ENCODE results near the gene PCDHGA7. TPM values are rescaled to one million over a fixed set of nuclear protein-coding genes. Genes with fewer than 3 reads are reported as not detected.

PCDHGA7 gene
- total and polyA plus RNA-seq, 2 donors (not counting 1 experiment from before 2014, with no cell fraction given), result 0.49 to 1.8 TPM

DNA sequence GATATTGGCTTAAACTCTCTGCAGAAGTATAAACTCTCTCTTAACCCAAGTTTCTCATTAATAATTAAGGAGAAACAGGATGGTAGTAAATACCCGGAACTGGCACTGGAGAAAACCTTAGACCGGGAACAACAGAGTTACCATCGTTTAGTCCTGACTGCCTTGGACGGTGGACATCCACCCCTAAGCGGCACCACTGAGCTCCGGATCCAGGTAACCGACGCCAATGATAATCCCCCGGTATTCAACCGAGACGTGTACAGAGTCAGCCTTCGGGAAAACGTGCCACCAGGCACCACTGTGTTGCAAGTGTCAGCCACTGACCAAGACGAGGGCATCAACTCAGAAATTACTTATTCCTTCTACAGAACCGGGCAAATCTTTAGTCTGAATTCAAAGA, 16.1 kb downstream of the PCDHGA7 start:
- WGBS (ENCODE audit: insufficient coverage), result 31% methylated on average over 13 of the region's 15 CpGs
- H3K4me2 ChIP-seq (replicated peaks; ENCODE audit: low read depth, low read length, poor library complexity, severe bottlenecking), result no peak overlapping the region
- TF ChIP-seq, protein P1, sequence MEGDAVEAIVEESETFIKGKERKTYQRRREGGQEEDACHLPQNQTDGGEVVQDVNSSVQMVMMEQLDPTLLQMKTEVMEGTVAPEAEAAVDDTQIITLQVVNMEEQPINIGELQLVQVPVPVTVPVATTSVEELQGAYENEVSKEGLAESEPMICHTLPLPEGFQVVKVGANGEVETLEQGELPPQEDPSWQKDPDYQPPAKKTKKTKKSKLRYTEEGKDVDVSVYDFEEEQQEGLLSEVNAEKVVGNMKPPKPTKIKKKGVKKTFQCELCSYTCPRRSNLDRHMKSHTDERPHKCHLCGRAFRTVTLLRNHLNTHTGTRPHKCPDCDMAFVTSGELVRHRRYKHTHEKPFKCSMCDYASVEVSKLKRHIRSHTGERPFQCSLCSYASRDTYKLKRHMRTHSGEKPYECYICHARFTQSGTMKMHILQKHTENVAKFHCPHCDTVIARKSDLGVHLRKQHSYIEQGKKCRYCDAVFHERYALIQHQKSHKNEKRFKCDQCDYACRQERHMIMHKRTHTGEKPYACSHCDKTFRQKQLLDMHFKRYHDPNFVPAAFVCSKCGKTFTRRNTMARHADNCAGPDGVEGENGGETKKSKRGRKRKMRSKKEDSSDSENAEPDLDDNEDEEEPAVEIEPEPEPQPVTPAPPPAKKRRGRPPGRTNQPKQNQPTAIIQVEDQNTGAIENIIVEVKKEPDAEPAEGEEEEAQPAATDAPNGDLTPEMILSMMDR (IDR thresholded peaks at IDR 0.05), result no peak
- TF ChIP-seq EZH2 (IDR thresholded peaks at IDR 0.05; ENCODE audit: borderline replicate concordance, insufficient read depth, low read depth, low read length, poor library complexity, severe bottlenecking), result no peak
- intact Hi-C loops (cut with micrococcal nuclease), result no loop called here
- DNase-seq (no peak), ATAC-seq (ENCODE audit: low read depth) (no peak)
- no peak overlapping the region for H3K27ac ChIP-seq (ENCODE audit: low read length in 2 of 2)
- Mint-ChIP-seq H3K27ac (no peak overlapping the region), H3K4me1 (peaks cover 2% of the 10 kb centered on the region), H3K9me3 (ENCODE audit: insufficient read depth) (peaks cover 12% of the 10 kb centered on the region), H3K4me3 (no peak overlapping the region), H3K27me3 (peaks cover 51% of the 10 kb centered on the region)
- no peak overlapping the region for H3K4me3 ChIP-seq (ENCODE audit: control extremely low read depth in 1 of 5, extremely low read depth in 1 of 5, insufficient read depth in 1 of 5, low read depth in 2 of 5, low read length in 4 of 5)
- POLR2A ChIA-PET, result no interaction called here
- H3K27me3 ChIP-seq (replicated peaks in 1 of 4; ENCODE audit: control extremely low read depth in 1 of 4, control insufficient read depth in 3 of 4, insufficient read depth in 4 of 4, low read length in 3 of 4), result peaks cover 0 to 50% (median 34%) of the 10 kb centered on the region in 4 experiments
- H3K9ac ChIP-seq (ENCODE audit: low read length), result no peak overlapping the region
- H4K20me1 ChIP-seq (ENCODE audit: control insufficient read depth, insufficient read depth, low read length, poor library complexity, severe bottlenecking), result no peaks in the 10 kb centered on the region
- no peaks in the 10 kb centered on the region for H3K36me3 ChIP-seq (replicated peaks in 1 of 2; ENCODE audit: control extremely low read depth in 1 of 2, control insufficient read depth in 1 of 2, extremely low read depth in 1 of 2, insufficient read depth in 2 of 2, low read length in 1 of 2)
- H2AFZ ChIP-seq (ENCODE audit: insufficient read depth, low read depth, low read length, poor library complexity, severe bottlenecking), result no peak overlapping the region
- no peaks in the 10 kb centered on the region for H3K79me2 ChIP-seq (ENCODE audit: control insufficient read depth, insufficient read depth, low read length)
- no peaks in the 10 kb centered on the region for H3K4me1 ChIP-seq (ENCODE audit: control insufficient read depth in 2 of 2, insufficient read depth in 2 of 2, low read length in 2 of 2)
- CTCF ChIA-PET, result interaction anchor here (1.6 to 1.8 kb wide), 2 partner anchors 15 to 165 kb away, joined by 5 to 7 read pairs; no protein-coding TSS in a partner anchor
- peaks cover 0 to 52% (median 26%) of the 10 kb centered on the region in 3 donors for H3K9me3 ChIP-seq (ENCODE audit: control extremely low read depth in 1 of 3, control insufficient read depth in 2 of 3, insufficient read depth in 1 of 3, low read length in 2 of 3)

GRCh38 chr5:141399555-141400258, 17.2 kb downstream of the PCDHGA7 start:
- POLR2A ChIA-PET, result no interaction called here
- intact Hi-C loops (cut with micrococcal nuclease), result loop anchor here (5.0 kb wide), 1 partner anchor 32 kb away; no protein-coding TSS in a partner anchor

More at GRCh38 chr5:141399555-141400258, 17.2 kb downstream of the PCDHGA7 start:
- Histone ChIP-seq H2AFZ (ENCODE audit: insufficient read depth, low read depth, low read length, poor library complexity, severe bottlenecking) (no peak overlapping the region), H3K4me2 (replicated peaks; ENCODE audit: low read depth, low read length, poor library complexity, severe bottlenecking) (no peak overlapping the region), H3K9me3 (ENCODE audit: control extremely low read depth in 1 of 3, control insufficient read depth in 2 of 3, insufficient read depth in 1 of 3, low read length in 2 of 3) (peaks cover 0 to 48% (median 19%) of the 10 kb centered on the region in 3 donors), H3K27me3 (replicated peaks in 1 of 4; ENCODE audit: control extremely low read depth in 1 of 4, control insufficient read depth in 3 of 4, insufficient read depth in 4 of 4, low read length in 3 of 4) (peaks cover 0 to 50% (median 34%) of the 10 kb centered on the region in 4 experiments), H3K4me3 (ENCODE audit: control extremely low read depth in 1 of 5, extremely low read depth in 1 of 5, insufficient read depth in 1 of 5, low read depth in 2 of 5, low read length in 4 of 5) (no peak overlapping the region), H3K36me3 (replicated peaks in 1 of 2; ENCODE audit: control extremely low read depth in 1 of 2, control insufficient read depth in 1 of 2, extremely low read depth in 1 of 2, insufficient read depth in 2 of 2, low read length in 1 of 2) (no peaks in the 10 kb centered on the region), H3K4me1 (ENCODE audit: control insufficient read depth in 2 of 2, insufficient read depth in 2 of 2, low read length in 2 of 2) (no peaks in the 10 kb centered on the region), H3K27ac (ENCODE audit: low read length in 2 of 2) (no peak overlapping the region), H3K9ac (ENCODE audit: low read length) (no peak overlapping the region), H4K20me1 (ENCODE audit: control insufficient read depth, insufficient read depth, low read length, poor library complexity, severe bottlenecking) (no peaks in the 10 kb centered on the region), H3K79me2 (ENCODE audit: control insufficient read depth, insufficient read depth, low read length) (no peaks in the 10 kb centered on the region)
- peaks cover 53% of the 10 kb centered on the region for H3K27me3 Mint-ChIP-seq
- CTCF ChIA-PET, result interaction anchor here (2.3 kb wide), 1 partner anchor 13 kb away, joined by 7 read pairs; the partner anchor contains the start of gene PCDHGA10
- WGBS (ENCODE audit: insufficient coverage), result 45% methylated on average over 61 of the region's 61 CpGs
- TF ChIP-seq, protein P1 (IDR thresholded peaks at IDR 0.05), result no peak
- TF ChIP-seq EZH2 (IDR thresholded peaks at IDR 0.05; ENCODE audit: borderline replicate concordance, insufficient read depth, low read depth, low read length, poor library complexity, severe bottlenecking), result no peak
- ATAC-seq (ENCODE audit: low read depth) (no peak), DNase-seq (peak; percentile 5)
- peaks cover 2% of the 10 kb centered on the region for H3K4me1 Mint-ChIP-seq
- no peak overlapping the region for H3K27ac Mint-ChIP-seq
- peaks cover 11% of the 10 kb centered on the region for H3K9me3 Mint-ChIP-seq (ENCODE audit: insufficient read depth)
- H3K4me3 Mint-ChIP-seq, result no peak overlapping the region

Data from B cell (primary cell).